HEK293 (cell line): Measurements from ENCODE around the gene PACRG.

Experiments
- CTCF ChIA-PET: fragments of 350-600 bp; formaldehyde crosslinking; extraction: SDS; loops from one replicate; lab custom pipeline; 2021; ENCODE audit warnings: antibody characterized with exemption; lab: Yijun Ruan, JAX
- POLR2A ChIA-PET: fragments of 300-600 bp; formaldehyde crosslinking; extraction: SDS; loops from one replicate; lab custom pipeline; 2020; ENCODE audit warnings: antibody characterized with exemption, inconsistent platforms; lab: Yijun Ruan, JAX
- H3K27ac ChIP-seq: fragments of 200-500 bp; sonication (Bioruptor generic); 2 replicates; pipeline ENCODE4 v1.5.1; 2014; ENCODE audit warnings: low read depth, low read length, control low read depth, inconsistent platforms; ENCODE audit errors: extremely low read depth
- H3K36me3 ChIP-seq, 2 experiments: fragments of 200-500 bp in 1 of 2; sonication (Bioruptor generic) in 1 of 2; 1 replicate in 1 of 2; 2 replicates in 1 of 2; pipeline ENCODE4 v1.5.1; 2014 to 2017; ENCODE audit warnings: inconsistent platforms in 2 of 2, low read length in 2 of 2; ENCODE audit not compliant: control insufficient read depth in 2 of 2, insufficient read depth in 1 of 2
- H3K4me1 ChIP-seq: fragments of 200-500 bp; sonication (Bioruptor generic); 2 replicates; pipeline ENCODE4 v1.5.1; 2014; ENCODE audit warnings: mild to moderate bottlenecking, low read length, inconsistent platforms; ENCODE audit not compliant: control insufficient read depth, insufficient read depth
- H3K4me3 ChIP-seq: 2 replicates; pipeline ENCODE4 v1.5.1; 2011; ENCODE audit warnings: low read depth, mild to moderate bottlenecking, control low read depth, low read length, moderate library complexity
- H3K9me3 ChIP-seq: fragments of 200-500 bp; sonication (Bioruptor generic); 2 replicates; pipeline ENCODE4 v1.5.1; 2014; ENCODE audit warnings: low read depth, low read length, inconsistent platforms; ENCODE audit not compliant: control insufficient read depth, insufficient read depth
- BCL11A ChIP-seq: fragments of 450-650 bp; formaldehyde crosslinking; IDR thresholded peaks from 2 replicates; pipeline ENCODE4 v1.5.1; 2016; ENCODE audit warnings: low read depth, missing biosample characterization, missing genetic modification characterization
- GLI4 ChIP-seq: fragments of 450-650 bp; formaldehyde crosslinking; IDR thresholded peaks from 2 replicates; pipeline ENCODE4 v1.5.1; 2016; ENCODE audit warnings: missing biosample characterization, missing genetic modification characterization
- GLIS1 ChIP-seq: fragments of 450-650 bp; formaldehyde crosslinking; IDR thresholded peaks from 2 replicates; pipeline ENCODE4 v1.5.1; 2016; ENCODE audit warnings: missing biosample characterization, missing genetic modification characterization
- KLF16 ChIP-seq: fragments of 450-650 bp; formaldehyde crosslinking; IDR thresholded peaks from 2 replicates; pipeline ENCODE4 v1.5.1; 2017; ENCODE audit warnings: missing biosample characterization, missing genetic modification characterization
- SALL2 ChIP-seq: fragments of 450-650 bp; formaldehyde crosslinking; IDR thresholded peaks from 2 replicates; pipeline ENCODE4 v1.5.0; 2017; ENCODE audit warnings: missing biosample characterization, mild to moderate bottlenecking, missing genetic modification characterization, borderline replicate concordance
- ZBTB17 ChIP-seq: fragments of 450-650 bp; formaldehyde crosslinking; IDR thresholded peaks from 2 replicates; pipeline ENCODE4 v1.5.1; 2016; ENCODE audit warnings: missing biosample characterization, missing genetic modification characterization
- ZBTB21 ChIP-seq: fragments of 450-650 bp; formaldehyde crosslinking; IDR thresholded peaks from 2 replicates; pipeline ENCODE4 v1.5.1; 2017; ENCODE audit warnings: missing biosample characterization, missing genetic modification characterization
- ZEB2 ChIP-seq: fragments of 450-650 bp; formaldehyde crosslinking; IDR thresholded peaks from 2 replicates; pipeline ENCODE4 v1.5.1; 2016; ENCODE audit warnings: missing biosample characterization, missing genetic modification characterization
- ZFP37 ChIP-seq: fragments of 450-650 bp; formaldehyde crosslinking; IDR thresholded peaks from 2 replicates; pipeline ENCODE4 v1.5.1; 2016; ENCODE audit warnings: missing biosample characterization, missing genetic modification characterization
- ZNF121 ChIP-seq: fragments of 450-650 bp; formaldehyde crosslinking; IDR thresholded peaks from 2 replicates; pipeline ENCODE4 v1.5.1; 2016; ENCODE audit warnings: missing biosample characterization, missing genetic modification characterization
- ZNF174 ChIP-seq: fragments of 450-650 bp; formaldehyde crosslinking; IDR thresholded peaks from 2 replicates; pipeline ENCODE4 v1.5.0; 2017; ENCODE audit warnings: missing biosample characterization, mild to moderate bottlenecking, missing genetic modification characterization
- ZNF239 ChIP-seq: fragments of 450-650 bp; formaldehyde crosslinking; IDR thresholded peaks from 2 replicates; pipeline ENCODE4 v1.5.1; 2016; ENCODE audit warnings: missing biosample characterization, missing genetic modification characterization
- ZNF292 ChIP-seq: fragments of 450-650 bp; formaldehyde crosslinking; IDR thresholded peaks from 2 replicates; pipeline ENCODE4 v1.5.1; 2016; ENCODE audit warnings: low read depth, missing biosample characterization, missing genetic modification characterization, borderline replicate concordance
- ZNF335 ChIP-seq: fragments of 450-650 bp; formaldehyde crosslinking; conservative IDR thresholded peaks from 2 replicates; pipeline ENCODE4 v1.5.1; 2016; ENCODE audit warnings: missing biosample characterization, missing genetic modification characterization
- ZNF37A ChIP-seq: fragments of 450-650 bp; IDR thresholded peaks from 2 replicates; pipeline ENCODE4 v1.5.1; 2018; ENCODE audit warnings: missing biosample characterization, missing genetic modification characterization
- ZNF404 ChIP-seq: fragments of 450-650 bp; formaldehyde crosslinking; IDR thresholded peaks from 2 replicates; pipeline ENCODE4 v1.5.1; 2017; ENCODE audit warnings: missing biosample characterization, missing genetic modification characterization
- ZNF530 ChIP-seq: fragments of 450-650 bp; formaldehyde crosslinking; IDR thresholded peaks from 2 replicates; pipeline ENCODE4 v1.5.1; 2016; ENCODE audit warnings: low read depth, missing biosample characterization, missing genetic modification characterization
- ZNF548 ChIP-seq: fragments of 450-650 bp; formaldehyde crosslinking; IDR thresholded peaks from 2 replicates; pipeline ENCODE4 v1.5.1; 2016; ENCODE audit warnings: missing biosample characterization, missing genetic modification characterization
- ZNF600 ChIP-seq: fragments of 450-650 bp; formaldehyde crosslinking; IDR thresholded peaks from 2 replicates; pipeline ENCODE4 v1.5.1; 2016; ENCODE audit warnings: missing biosample characterization, missing genetic modification characterization
- ZNF623 ChIP-seq: fragments of 450-650 bp; formaldehyde crosslinking; IDR thresholded peaks from 2 replicates; pipeline ENCODE4 v1.5.1; 2016; ENCODE audit warnings: missing biosample characterization, missing genetic modification characterization
- ZNF626 ChIP-seq: fragments of 450-650 bp; sonication (Bioruptor Pico); formaldehyde crosslinking; IDR thresholded peaks from 2 replicates; pipeline ENCODE4 v1.5.1; 2018; ENCODE audit warnings: missing biosample characterization, missing genetic modification characterization, inconsistent platforms
- ZNF654 ChIP-seq: fragments of 450-650 bp; formaldehyde crosslinking; IDR thresholded peaks from 2 replicates; pipeline ENCODE4 v1.5.1; 2016; ENCODE audit warnings: low read depth, missing biosample characterization, missing genetic modification characterization
- ZNF776 ChIP-seq: fragments of 450-650 bp; formaldehyde crosslinking; IDR thresholded peaks from 2 replicates; pipeline ENCODE4 v1.5.0; 2017; ENCODE audit warnings: missing biosample characterization, missing genetic modification characterization, borderline replicate concordance
- ZNF830 ChIP-seq: fragments of 450-650 bp; IDR thresholded peaks from 2 replicates; pipeline ENCODE4 v1.5.0; 2018; ENCODE audit warnings: missing biosample characterization, missing genetic modification characterization, low read depth, mild to moderate bottlenecking, moderate library complexity
- TF ChIP-seq, protein P1 (sequence below): fragments of 450-650 bp; formaldehyde crosslinking; IDR thresholded peaks from 2 replicates; pipeline ENCODE4 v1.5.1; 2016; ENCODE audit warnings: missing biosample characterization, missing genetic modification characterization
- TF ChIP-seq, protein P2 (sequence below): fragments of 450-650 bp; formaldehyde crosslinking; IDR thresholded peaks from 2 replicates; pipeline ENCODE4 v1.5.1; 2017; ENCODE audit warnings: missing biosample characterization, missing genetic modification characterization
- TF ChIP-seq, protein P3 (sequence below): fragments of 450-650 bp; IDR thresholded peaks from 2 replicates; pipeline ENCODE4 v1.5.1; 2018; ENCODE audit warnings: missing biosample characterization, missing genetic modification characterization
- TF ChIP-seq, protein P4 (sequence below): fragments of 450-650 bp; formaldehyde crosslinking; optimal IDR thresholded peaks from 2 replicates; pipeline ENCODE3; 2016; ENCODE audit warnings: missing biosample characterization, mild to moderate bottlenecking, missing genetic modification characterization

The PACRG gene

DNA sequence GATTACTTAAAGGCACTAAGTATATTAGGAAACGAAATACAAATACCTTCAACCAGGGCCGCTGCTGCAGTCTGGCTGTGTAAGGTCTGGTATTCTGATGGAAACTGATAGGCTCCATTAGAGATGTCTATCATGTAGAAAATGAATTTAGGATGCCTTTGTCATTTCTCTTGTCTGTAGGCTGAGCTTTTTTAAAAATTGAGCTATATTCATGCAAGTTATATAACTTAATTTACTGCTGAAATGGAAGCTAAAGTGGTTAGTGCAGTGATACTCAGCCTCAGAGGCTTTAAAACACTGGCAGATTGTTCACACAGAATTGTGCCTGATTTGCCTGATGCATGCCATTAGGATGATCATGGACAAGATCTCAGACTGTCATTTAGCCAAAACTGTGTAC, 400.6 kb downstream of the PACRG start:
- CTCF ChIA-PET, result no interaction called here
- Histone ChIP-seq H3K27ac (no peak overlapping the region), H3K9me3 (no peaks in the 10 kb centered on the region; the same call in 1 of the 2 replicates), H3K4me3 (no peak overlapping the region), H3K4me1 (no peaks in the 10 kb centered on the region), H3K36me3 (no peaks in the 10 kb centered on the region)
- POLR2A ChIA-PET, result interaction anchor here (0.6 kb wide), 1 partner anchor 738 kb away, joined by 4 read pairs; no protein-coding TSS in a partner anchor
- TF ChIP-seq ZBTB21 (tag by site-specific recombination) (no peak), ZNF174 (tag by site-specific recombination) (no peak), ZNF654 (no peak), ZNF600 (tag by site-specific recombination) (no peak), ZNF626 (tag by site-specific recombination) (no peak), ZBTB17 (tag by site-specific recombination) (no peak), BCL11A (tag by site-specific recombination) (no peak), ZNF830 (tag by site-specific recombination) (no peak)
- TF ChIP-seq, protein P1, sequence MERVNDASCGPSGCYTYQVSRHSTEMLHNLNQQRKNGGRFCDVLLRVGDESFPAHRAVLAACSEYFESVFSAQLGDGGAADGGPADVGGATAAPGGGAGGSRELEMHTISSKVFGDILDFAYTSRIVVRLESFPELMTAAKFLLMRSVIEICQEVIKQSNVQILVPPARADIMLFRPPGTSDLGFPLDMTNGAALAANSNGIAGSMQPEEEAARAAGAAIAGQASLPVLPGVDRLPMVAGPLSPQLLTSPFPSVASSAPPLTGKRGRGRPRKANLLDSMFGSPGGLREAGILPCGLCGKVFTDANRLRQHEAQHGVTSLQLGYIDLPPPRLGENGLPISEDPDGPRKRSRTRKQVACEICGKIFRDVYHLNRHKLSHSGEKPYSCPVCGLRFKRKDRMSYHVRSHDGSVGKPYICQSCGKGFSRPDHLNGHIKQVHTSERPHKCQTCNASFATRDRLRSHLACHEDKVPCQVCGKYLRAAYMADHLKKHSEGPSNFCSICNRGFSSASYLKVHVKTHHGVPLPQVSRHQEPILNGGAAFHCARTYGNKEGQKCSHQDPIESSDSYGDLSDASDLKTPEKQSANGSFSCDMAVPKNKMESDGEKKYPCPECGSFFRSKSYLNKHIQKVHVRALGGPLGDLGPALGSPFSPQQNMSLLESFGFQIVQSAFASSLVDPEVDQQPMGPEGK (tag by site-specific recombination), result no peak

DNA sequence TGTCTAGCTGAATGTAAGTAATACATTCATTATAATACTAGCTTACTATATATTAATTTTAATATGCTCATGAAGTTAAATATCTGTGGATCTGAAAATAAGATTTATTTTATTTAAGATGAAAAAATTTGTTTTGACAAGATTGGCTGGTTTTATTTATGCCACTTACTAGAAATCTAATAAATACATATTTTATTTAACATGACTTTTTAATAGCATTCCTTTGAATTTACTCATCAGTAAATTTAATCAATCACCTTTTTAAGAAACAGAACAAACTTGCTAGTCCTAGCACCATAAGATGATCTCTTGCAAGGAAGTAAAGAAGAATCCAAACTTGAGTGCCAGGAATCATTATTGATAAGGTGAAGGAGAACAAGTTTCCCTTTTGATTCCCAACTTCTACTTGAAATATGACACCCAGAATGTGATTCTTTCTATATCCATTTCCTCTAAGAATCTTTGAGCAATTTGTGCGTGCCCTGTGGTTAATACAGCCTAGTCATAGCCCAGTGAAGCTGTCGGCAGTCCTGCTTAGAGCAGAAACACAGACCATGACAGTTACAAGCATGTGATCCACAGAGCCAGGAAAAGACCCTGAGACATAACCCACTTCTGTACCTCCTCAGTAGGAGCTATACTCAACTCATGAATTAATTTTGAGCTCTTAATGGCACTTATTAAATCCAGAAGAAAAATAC, 404.4 kb downstream of the PACRG start:
- H3K4me3 ChIP-seq, result no peak overlapping the region
- no peaks in the 10 kb centered on the region for H3K36me3 ChIP-seq
- TF ChIP-seq ZNF776 (tag by site-specific recombination) (no peak), ZNF404 (tag by site-specific recombination) (no peak), KLF16 (tag by site-specific recombination) (no peak), ZNF292 (no peak), ZFP37 (tag by site-specific recombination) (no peak), ZNF335 (tag by site-specific recombination) (no peak), ZNF239 (tag by site-specific recombination) (no peak), ZNF37A (no peak)
- TF ChIP-seq, protein P2, sequence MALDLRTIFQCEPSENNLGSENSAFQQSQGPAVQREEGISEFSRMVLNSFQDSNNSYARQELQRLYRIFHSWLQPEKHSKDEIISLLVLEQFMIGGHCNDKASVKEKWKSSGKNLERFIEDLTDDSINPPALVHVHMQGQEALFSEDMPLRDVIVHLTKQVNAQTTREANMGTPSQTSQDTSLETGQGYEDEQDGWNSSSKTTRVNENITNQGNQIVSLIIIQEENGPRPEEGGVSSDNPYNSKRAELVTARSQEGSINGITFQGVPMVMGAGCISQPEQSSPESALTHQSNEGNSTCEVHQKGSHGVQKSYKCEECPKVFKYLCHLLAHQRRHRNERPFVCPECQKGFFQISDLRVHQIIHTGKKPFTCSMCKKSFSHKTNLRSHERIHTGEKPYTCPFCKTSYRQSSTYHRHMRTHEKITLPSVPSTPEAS, result no peak
- TF ChIP-seq, all 188 proteins: peak for 0
- no peaks in the 10 kb centered on the region; the same call in 1 of the 2 replicates for H3K9me3 ChIP-seq
- CTCF ChIA-PET, result interaction anchor here (0.6 to 1.2 kb wide), 2 partner anchors 12 kb away, joined by 3 to 4 read pairs; no protein-coding TSS in a partner anchor
- H3K27ac ChIP-seq, result no peak overlapping the region
- POLR2A ChIA-PET, result no interaction called here
- H3K4me1 ChIP-seq, result no peaks in the 10 kb centered on the region

DNA sequence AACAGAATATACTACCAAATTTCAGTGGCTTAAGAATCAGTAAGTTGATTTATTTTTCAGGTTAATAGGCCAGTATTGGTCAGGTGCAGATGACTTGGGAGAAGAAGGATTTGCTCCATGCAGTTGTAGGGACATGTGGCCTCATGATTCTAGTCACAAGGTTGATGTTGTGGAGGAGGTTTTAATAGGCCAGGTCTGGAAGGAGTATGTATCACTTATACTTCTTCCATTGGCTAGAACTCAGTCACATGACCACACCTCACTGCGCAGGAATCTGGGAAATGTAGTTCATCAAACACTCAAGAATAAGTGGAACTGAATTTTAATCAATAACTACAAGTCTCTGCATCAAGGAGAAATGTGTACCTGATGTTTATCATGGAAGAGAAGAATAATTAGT, 405.2 kb downstream of the PACRG start:
- Histone ChIP-seq H3K4me1 (no peaks in the 10 kb centered on the region), H3K4me3 (no peak overlapping the region), H3K27ac (no peak overlapping the region), H3K36me3 (no peaks in the 10 kb centered on the region), H3K9me3 (no peaks in the 10 kb centered on the region; the same call in 1 of the 2 replicates)
- POLR2A ChIA-PET, result no interaction called here
- CTCF ChIA-PET, result interaction anchor here (1.1 kb wide), 1 partner anchor 37 kb away, joined by 4 read pairs; no protein-coding TSS in a partner anchor
- TF ChIP-seq ZNF623 (no peak), GLIS1 (no peak), ZEB2 (tag by site-specific recombination) (no peak), ZNF404 (tag by site-specific recombination) (no peak), ZNF121 (no peak), ZNF239 (tag by site-specific recombination) (no peak), GLI4 (tag by site-specific recombination) (no peak), ZNF548 (tag by site-specific recombination) (no peak), SALL2 (no peak), ZNF530 (no peak)
- TF ChIP-seq, protein P3, sequence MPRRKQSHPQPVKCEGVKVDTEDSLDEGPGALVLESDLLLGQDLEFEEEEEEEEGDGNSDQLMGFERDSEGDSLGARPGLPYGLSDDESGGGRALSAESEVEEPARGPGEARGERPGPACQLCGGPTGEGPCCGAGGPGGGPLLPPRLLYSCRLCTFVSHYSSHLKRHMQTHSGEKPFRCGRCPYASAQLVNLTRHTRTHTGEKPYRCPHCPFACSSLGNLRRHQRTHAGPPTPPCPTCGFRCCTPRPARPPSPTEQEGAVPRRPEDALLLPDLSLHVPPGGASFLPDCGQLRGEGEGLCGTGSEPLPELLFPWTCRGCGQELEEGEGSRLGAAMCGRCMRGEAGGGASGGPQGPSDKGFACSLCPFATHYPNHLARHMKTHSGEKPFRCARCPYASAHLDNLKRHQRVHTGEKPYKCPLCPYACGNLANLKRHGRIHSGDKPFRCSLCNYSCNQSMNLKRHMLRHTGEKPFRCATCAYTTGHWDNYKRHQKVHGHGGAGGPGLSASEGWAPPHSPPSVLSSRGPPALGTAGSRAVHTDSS, result no peak
- TF ChIP-seq, protein P4, sequence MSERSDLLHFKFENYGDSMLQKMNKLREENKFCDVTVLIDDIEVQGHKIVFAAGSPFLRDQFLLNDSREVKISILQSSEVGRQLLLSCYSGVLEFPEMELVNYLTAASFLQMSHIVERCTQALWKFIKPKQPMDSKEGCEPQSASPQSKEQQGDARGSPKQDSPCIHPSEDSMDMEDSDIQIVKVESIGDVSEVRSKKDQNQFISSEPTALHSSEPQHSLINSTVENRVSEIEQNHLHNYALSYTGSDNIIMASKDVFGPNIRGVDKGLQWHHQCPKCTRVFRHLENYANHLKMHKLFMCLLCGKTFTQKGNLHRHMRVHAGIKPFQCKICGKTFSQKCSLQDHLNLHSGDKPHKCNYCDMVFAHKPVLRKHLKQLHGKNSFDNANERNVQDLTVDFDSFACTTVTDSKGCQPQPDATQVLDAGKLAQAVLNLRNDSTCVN (tag by site-specific recombination), result no peak
